HG02798 (cell line): ENCODE data around the gene PPP1R10.
A peak's percentile ranks its signal among the peaks of the same experiment; 100 is the strongest.

ENCODE experiments used
- ATAC-seq: cut with Tn5 transposase; IDR thresholded peaks from one replicate; pipeline ENCODE4 v1.9.1; 2021; ENCODE audit warnings: mild to moderate bottlenecking; ENCODE audit not compliant: unreplicated experiment, poor library complexity

The PPP1R10 gene

GRCh38 chr6:30600451-30600961, 16.5 kb downstream of the PPP1R10 start:
- no peak for ATAC-seq

GRCh38 chr6:30599625-30600324, 17.3 kb downstream of the PPP1R10 start:
- ATAC-seq: no peak

- ATAC-seq: no peak
Measured at GRCh38 chr6:30598912-30599624, 18.0 kb downstream of the PPP1R10 start.

GRCh38 chr6:30597315-30598144, 19.5 kb downstream of the PPP1R10 start:
- ATAC-seq: peak; percentile 70

GRCh38 chr6:30592287-30592686, 24.8 kb downstream of the PPP1R10 start:
- no peak for ATAC-seq

- ATAC-seq: no peak
Measured at GRCh38 chr6:30591008-30591407, 26.0 kb downstream of the PPP1R10 start.

- no peak for ATAC-seq
Measured at GRCh38 chr6:30590509-30590908, 26.5 kb downstream of the PPP1R10 start.

GRCh38 chr6:30589754-30590358, 27.2 kb downstream of the PPP1R10 start:
- no peak for ATAC-seq

GRCh38 chr6:30583921-30584320, 33.1 kb downstream of the PPP1R10 start:
- no peak for ATAC-seq

- ATAC-seq: no peak
Measured at GRCh38 chr6:30578051-30578450, 39.0 kb downstream of the PPP1R10 start.

- no peak for ATAC-seq
Measured at GRCh38 chr6:30573113-30573512, 43.9 kb downstream of the PPP1R10 start.

GRCh38 chr6:30572148-30572547, 44.9 kb downstream of the PPP1R10 start:
- no peak for ATAC-seq

GRCh38 chr6:30571762-30572082, 45.3 kb downstream of the PPP1R10 start:
- no peak for ATAC-seq

- peak; percentile 97 for ATAC-seq
Measured at GRCh38 chr6:30571075-30571761, 45.8 kb downstream of the PPP1R10 start, which contains the start of gene ABCF1. ABCF1 (plus strand) TSS chr6:30571442; CDS start chr6:30571488, 46 bp downstream.

- peak; percentile 8 for ATAC-seq
Measured at GRCh38 chr6:30570740-30571074, 46.3 kb downstream of the PPP1R10 start.

GRCh38 chr6:30570263-30570662, 46.8 kb downstream of the PPP1R10 start:
- ATAC-seq: no peak

GRCh38 chr6:30568245-30568644, 48.8 kb downstream of the PPP1R10 start:
- no peak for ATAC-seq

- no peak for ATAC-seq
Measured at GRCh38 chr6:30565772-30566171, 51.3 kb downstream of the PPP1R10 start.

GRCh38 chr6:30564114-30564513, 52.9 kb downstream of the PPP1R10 start:
- no peak for ATAC-seq
